Skeletal muscle cell (primary cell): Measurements from ENCODE around the gene C1GALT1.
"Not testable (repeated sequence)": the region's sequence is repeated elsewhere in the genome, so short reads cannot be mapped to it uniquely, and the experiment has no call there.

Experiments
- DNase-seq: peaks from one replicate; pipeline ENCODE4 v3.0.0-alpha.2; 2010; ENCODE audit warnings: low read depth
- H3K4me3 ChIP-seq: 2 replicates; pipeline ENCODE4 v1.5.1; 2011; ENCODE audit warnings: low read depth, mild to moderate bottlenecking, control low read depth, low read length, moderate library complexity

Gene C1GALT1

DNA sequence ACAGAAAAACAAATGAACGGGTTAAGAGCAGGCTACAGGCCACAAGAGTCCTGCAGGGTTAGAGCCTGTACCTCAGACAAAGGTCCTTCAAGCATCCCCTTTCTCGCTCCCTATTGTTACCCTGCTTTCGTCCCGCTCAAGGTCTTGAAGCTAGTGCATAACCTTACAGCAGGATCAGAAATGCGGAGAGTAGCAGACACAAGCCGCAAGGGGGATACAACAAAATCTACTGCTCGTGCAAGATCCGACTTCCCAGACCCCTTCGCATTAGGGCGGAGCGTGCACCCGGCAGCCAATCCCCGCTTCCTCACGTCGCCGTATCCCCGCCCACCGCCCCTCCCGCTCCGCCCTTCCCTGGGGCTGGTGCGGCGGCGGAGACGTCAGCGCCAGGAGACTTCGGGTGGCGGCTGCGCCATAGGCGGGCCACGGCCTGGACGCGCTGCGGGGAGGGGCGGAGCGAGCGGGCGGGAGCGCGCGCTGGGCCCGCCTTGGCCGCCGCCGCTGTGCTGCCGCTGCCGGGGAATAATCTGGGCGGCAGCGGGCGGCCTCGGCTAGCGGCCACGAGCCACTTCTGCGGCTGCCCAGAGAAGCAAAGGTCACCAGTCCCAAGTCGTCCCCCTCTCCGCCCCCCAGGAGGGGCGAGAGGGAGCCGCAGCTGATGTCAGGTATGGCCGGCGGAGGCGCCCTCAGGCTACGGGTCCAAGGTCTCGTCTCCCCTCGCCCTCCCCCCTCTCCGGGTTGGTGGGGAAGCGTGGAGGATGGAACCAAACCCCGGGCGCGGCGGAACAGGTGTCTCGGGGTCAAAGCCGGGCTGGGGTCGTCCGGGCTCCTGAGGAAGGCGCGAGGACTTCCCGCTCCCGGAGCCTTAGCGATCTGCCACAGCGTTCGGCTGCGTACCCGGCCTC, at the start of gene C1GALT1:
C1GALT1 (plus strand) TSS at position 389 of the 905 bp plus-strand sequence. CDS start 51,776 bp downstream, outside the sequence.
- peak; percentile 94 for DNase-seq

DNA sequence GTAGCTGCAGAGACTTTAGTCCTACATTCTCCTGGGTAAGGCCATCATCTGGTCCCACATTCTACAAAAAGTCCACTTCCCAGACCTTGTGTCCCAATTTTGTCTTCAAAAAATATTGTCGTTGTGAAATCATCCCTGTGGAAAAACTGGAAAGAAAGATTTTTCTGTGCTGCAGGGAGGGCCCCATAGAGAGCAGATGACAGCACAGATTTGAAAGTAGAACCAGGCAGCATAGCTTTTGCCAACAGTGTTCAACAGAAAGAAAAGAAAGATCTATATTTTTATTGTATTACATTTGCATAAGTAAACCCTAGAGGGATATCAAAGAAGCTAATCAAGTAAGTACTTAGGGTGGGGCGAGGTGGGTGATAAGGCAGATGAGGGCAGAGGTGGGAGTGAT, 48.3 kb upstream of the C1GALT1 start:
- no peak for DNase-seq
- no peak overlapping the region for H3K4me3 ChIP-seq

More for the DNA sequence above, at the start of gene C1GALT1:
- H3K4me3 ChIP-seq: peak within 1 kb of the TSS; percentile 81

DNA sequence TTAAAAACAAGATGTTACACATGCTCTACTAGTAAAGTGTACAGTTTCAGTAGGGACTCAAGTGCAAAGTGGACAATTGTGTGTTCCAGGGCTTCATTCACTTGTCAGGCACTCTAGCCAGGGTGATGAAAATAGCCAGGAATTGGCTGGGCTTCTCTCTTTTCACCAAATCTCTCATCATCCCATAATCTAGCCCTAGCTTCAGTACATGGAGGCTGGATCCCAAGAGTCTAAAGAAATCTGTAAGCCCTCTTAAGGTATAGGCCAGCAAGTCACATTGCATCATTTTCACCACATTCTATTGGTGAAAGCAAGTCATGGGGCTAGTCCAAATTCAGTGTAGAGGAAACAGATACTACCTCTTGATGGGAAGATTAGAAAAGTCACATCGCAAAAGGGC, 47.3 kb upstream of the C1GALT1 start:
- H3K4me3 ChIP-seq: no peak overlapping the region
- DNase-seq: no peak

DNA sequence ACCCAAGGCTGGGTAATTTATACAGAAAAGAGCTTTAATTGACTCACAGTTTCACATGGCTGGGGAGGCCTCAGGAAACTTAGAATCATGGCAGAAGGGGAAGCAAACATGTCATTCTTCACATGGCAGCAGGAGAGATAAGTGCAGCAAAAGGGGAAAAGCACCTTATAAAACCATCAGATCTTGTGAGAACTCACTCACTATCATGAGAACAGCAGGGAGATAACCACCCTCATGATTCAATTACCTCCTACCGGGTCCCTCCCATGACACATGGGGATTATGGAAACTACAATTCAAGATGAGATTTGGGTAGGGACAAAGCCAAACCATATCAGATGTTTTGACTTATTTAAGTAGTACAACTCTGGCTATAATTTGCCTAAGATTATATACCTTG, 46.4 kb upstream of the C1GALT1 start:
- not testable (repeated sequence) for H3K4me3 ChIP-seq

DNA sequence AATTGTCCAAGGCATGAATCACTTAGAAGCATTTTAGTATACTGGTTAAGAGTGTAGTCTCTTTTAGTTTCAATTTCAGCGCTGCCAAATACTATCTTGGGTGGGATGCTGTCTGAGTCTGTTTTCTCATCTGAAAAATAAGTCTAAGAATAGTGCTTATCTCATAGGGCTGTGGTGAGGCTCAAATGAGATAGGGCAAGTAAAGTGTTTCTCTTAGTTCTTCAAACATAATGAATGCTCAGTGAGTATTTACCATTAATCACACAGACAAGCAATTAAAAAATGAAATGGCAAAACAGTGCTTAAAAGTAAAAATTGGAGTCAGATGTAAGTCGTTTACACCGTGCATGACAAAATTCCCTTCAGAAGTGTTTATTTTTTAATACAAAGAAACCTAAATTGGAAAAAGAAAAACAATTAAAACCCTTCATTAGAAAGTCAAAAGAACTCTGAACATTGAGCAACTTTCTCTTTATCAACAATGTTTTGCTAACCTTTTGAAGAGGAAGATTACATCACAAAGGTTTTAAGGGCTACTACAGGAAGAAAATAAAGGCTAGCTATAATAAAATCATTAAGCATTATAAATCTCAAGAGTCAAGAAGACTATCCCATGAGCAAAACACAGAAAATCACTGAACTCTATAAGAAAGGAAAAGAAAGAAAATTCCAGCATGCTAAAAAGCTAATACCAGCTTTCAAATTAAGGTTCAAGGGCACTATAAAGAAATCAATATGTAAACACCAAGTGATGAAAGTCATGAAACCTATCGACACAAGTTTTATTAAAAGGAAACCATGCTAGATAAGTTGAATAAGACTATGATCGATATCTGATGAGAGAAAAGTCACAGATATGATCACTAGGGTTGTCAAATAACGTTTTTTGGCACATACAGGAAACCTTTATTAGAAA, 45.6 kb upstream of the C1GALT1 start:
- H3K4me3 ChIP-seq: no peak overlapping the region
- no peak for DNase-seq

More for the DNA sequence above, 46.4 kb upstream of the C1GALT1 start:
- DNase-seq: not testable (repeated sequence)

DNA sequence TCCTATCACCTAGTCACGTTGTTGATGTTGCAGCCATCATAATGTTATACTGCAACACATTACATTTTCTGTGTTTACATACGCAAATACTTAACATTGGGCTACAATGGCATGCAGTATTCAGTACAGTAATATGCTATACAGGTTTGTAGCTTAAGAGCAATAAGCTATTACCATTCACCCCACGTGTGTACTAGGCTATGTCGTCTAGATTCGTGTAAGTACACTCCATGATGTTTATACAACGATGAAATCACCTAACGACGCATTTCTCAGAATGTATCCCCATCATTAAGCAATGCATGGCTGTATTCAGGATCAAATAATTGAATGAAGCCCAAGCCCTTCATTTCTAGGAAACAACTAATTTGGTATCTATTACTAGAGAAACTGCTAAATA, 43.4 kb upstream of the C1GALT1 start:
- no peak overlapping the region for H3K4me3 ChIP-seq
- no peak for DNase-seq

DNA sequence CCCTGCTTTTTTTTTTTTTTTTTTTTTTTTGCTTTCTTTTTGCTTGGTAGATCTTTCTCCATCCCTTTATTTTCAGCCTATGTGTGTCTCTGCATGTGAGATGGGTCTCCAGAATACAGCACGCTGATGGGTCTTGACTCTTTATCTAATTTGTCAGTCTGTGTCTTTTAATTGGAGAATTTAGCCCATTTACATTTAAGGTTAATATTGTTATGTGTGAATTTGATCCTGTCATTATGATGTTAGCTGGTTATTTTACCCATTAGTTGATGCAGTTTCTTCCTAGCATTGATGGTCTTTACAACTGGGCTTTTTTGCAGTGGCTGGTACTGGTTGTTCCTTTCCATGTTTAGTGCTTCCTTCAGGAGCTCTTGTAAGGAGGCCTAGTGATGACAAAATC, 38.9 kb upstream of the C1GALT1 start:
- H3K4me3 ChIP-seq, DNase-seq: not testable (repeated sequence)

DNA sequence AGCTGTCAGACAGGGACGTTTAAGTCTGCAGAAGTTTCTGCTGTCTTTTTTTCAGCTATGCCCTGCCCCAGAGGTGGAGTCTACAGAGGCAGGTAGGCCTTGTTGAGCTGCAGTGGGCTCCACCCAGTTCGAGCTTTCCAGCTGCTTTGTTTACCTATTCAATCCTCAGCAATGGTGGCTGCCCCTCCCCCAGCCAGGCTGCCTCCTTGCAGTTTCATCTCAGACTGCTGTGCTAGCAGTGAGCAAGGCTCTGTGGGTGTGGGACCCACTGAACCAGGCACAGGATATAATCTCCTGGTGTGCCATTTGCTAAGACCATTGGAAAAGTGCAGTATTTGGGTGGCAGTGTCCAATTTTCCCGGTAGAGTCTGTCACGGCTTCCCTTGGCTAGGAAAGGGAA, 37.2 kb upstream of the C1GALT1 start:
- not testable (repeated sequence) for H3K4me3 ChIP-seq, DNase-seq

DNA sequence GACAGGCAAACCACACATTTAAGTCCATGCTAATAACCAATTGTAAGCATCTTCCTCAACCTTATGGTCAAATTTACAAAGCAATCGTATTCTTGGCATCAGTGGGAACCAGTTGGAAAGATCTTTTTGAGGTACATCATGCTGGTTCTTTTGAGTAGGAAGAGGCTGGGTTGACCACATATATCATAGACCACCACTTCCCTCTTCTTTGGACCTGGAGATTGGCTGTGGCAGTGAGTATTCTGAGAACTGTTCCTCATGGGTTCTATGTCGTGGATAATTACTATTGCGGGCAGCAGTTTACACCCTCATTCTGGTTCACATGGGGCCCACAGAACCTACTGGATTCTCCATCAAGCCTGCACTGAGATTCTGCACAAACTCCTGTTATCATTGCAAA, 35.5 kb upstream of the C1GALT1 start:
- no peak for DNase-seq
- no peak overlapping the region for H3K4me3 ChIP-seq

DNA sequence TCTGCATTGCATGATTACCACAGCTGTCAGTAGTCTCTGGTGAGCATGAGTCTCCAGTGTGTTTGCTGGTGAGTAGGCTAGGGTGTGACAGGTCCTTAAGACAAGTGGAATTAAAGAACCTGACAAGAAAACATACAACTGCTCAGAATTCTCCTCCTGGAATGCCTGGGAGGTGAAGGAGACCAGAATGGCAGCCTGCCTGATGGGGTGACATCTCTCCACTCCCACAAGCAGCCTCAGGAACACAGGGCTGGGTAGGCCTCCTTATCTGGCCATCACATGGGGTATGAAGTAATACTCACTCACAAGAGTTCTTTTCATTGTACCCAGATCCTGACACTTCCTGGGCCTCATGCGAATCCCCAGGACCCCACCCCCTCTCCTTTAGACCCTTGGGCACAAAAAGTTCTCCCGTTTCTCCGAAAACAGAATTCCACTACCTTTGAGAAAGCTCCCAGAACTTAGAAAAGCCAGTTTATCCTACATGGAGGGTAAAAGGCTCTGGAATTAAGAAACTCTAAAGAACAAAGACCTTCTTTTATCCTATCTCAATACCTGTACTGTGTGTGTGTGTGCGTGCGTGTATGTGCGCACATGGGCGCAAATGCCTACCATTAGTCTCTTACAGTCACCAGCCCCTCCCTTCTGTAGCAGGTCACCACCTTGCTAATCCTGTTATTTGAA, 33.4 kb upstream of the C1GALT1 start:
- no peak for DNase-seq
- H3K4me3 ChIP-seq: no peak overlapping the region

DNA sequence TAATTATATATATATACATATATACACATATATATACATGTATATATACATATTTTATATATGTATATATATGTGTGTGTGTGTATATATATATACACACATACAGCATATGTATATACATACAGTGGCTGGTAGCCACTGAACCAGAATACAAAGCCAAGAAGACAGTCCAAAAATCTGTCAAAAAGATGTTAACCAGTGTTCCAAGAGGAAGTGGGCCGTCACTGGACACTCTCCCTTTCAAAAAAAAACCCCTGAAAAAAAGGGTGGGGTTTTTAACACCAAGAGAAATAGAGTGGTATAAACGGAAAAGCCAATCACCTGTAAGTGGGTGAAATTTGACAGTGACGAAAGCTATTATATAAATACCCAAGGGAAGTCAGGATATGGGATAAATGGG, 31.1 kb upstream of the C1GALT1 start:
- no peak for DNase-seq
- H3K4me3 ChIP-seq: no peak overlapping the region

DNA sequence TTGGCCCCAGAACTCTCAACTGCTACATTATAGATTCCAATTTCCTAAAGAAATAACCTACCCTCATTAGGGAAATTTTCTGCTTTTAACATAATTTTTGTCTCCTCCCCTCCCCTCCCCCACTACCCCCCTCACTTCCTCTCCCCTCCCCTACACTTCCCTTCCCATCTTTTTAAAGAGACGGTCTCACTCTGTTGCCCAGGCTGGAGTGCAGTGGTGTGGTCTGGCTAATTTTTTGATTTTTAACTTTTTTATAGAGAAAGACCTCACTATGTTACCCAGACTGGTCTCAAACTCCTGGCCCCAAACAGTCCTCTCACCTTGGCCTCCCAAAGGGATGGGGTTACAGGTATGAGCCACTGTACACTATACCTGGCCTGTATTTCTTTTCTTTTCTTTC, 30.5 kb upstream of the C1GALT1 start:
- no peak overlapping the region for H3K4me3 ChIP-seq
- no peak for DNase-seq

DNA sequence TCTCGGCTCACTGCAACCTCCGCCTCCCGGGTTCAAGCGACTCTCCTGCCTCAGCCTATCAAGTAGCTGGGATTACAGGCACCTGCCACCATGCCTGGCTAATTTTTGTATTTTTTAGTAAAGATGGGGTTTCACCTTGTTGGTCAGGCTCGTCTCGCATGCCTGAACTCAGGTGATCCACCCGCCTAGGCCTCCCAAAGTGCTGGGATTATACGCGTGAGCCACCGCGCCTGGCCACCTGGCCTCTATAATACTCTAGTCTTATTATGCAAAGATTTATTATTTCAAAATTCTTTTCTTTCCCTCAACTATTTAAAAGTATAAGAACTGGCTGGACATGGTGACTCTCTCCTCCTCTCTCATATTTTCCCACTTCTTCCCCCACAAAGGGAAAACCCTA, 30.0 kb upstream of the C1GALT1 start:
- no peak overlapping the region for H3K4me3 ChIP-seq
- DNase-seq: no peak

DNA sequence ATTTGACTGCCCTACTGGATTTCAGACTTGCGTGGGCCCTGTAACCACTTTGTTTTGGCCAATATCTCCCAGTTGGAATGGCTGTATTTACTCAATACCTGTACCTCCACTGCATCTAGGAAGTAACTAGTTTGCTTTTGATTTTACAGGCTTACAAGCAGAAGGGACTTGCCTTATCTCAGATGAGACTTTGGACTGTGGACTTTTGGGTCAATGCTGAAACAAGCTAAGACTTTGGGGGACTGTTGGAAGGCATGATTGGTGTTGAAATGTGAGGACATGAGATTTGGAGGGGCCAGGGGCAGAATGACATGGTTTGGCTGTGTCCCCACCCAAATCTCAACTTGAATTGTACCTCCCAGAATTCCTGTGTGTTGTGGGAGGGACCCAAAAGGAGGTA, 28.0 kb upstream of the C1GALT1 start:
- DNase-seq, H3K4me3 ChIP-seq: not testable (repeated sequence)

DNA sequence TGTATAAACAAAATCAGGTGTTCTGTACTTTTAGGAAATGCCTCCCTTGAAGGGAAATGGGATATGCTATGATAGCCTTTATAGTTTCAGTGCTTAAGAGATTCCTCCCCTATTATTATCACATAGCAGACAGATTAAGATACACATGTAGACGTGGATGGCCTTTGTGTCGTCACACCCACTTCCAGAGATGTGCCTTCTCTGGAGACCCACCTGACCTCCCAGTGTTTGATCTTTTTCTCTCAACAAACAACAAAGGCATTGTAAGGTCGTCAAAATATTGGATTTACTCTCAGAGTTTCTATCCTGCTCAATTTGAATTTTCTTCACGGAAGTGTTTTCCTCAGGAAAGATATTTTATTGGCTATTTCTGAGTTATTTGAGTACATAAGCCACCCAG, 25.7 kb upstream of the C1GALT1 start:
- no peak overlapping the region for H3K4me3 ChIP-seq

DNA sequence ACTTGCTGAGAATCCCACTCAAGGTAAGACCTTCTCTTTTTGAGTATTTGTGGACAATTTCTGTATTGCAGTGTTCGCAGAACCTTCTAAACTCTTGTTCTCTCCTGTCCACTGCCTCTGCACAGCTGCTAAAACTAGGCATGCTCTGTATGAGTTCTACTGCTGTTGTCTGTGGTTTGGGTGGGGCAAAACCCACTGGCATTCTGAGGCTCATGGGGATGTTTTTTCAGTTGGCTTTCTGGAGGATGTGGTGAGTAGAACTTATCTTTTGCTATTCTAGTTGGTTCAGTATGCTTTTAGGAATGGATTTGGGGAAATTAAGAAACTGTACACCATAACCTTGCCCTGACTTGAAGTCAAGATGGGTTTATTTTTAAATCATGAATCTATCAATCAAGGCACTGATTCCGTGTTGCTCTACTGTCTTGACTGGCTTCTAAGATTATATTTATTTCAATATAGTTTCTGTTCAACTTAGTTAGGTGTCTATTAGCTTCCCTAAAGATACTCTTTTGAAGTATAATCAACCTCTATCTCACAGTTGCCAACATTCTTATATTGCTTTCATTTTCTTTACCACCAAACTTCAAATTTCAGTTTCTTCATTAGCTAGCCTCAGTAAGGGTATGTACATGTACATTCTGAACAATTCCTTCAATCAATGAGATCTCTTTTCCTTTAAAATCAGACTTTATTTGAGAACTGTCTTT, 25.0 kb upstream of the C1GALT1 start:
- peak; percentile 76 for DNase-seq
- H3K4me3 ChIP-seq: peak overlapping the region; percentile 4

More for the DNA sequence above, 25.7 kb upstream of the C1GALT1 start:
- no peak for DNase-seq

DNA sequence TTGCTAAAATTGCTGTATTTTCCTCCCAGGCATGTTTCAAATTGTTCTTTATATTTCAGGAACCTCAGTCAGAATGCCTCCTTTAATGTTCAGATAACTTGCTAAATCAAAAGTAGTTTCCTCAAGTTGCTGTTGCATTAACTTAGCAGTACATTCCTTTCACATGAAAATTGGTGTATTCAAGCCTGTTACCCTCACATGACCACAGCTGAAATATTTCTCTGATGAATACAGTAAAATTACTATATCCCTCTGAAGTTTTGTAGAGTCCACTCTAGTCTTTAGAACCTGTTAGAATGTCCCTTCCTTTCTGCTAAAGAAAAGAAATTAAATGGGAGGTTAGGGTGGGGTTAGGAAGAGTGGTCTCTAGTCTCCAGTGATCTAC, 24.5 kb upstream of the C1GALT1 start:
- H3K4me3 ChIP-seq: peak overlapping the region; percentile 4
- no peak for DNase-seq

DNA sequence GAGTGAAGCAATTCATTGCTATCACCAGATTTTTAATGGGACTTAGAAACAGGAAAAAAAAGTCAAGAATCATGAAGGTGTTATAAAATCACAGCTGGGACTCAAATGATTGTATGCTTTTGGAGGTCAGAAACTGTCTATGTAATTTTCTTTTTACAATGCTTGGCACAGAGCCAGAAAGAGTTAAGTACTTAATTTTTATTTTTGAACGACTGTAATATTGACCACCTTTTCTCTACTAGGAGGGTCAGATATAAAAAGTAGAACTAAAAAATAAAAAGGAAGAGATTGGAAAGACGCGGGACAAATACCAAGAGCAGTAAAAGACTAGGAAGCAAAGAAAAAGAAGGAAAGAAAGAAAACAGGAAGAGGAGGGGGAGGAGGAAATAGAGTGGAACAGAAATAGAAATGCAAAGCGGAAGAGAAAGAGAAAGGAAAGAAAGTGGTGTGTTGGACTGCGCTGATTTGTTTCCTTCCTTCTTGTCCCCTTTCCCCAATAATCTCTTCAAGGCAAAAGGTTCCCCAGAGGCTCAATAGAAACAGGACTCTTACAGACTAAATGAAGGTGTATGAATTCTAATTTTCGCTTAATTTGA, 23.2 kb upstream of the C1GALT1 start:
- no peak overlapping the region for H3K4me3 ChIP-seq
- no peak for DNase-seq

DNA sequence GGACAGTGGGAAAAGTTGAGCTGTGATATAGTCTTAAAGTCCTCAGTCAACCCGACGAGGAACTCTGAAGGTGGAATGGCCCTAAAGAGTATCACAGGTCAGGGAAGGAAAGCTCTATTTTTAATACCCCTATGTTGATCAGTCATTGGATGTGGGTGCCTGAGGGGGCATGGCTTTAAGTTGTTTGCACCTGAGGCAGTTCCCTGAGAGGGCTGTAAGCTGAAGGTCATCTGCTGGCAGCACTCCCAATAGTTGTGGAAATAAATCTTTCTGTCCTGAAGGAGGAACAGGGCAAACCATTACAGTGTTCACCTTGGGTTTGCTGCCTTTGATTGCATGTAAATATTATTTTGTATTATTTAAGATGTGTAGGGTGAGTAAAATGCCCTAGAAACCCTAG, 17.8 kb upstream of the C1GALT1 start:
- DNase-seq: no peak
- H3K4me3 ChIP-seq: no peak overlapping the region
